ENCODE measurements around the gene DHX32.

Gene DHX32

DNA sequence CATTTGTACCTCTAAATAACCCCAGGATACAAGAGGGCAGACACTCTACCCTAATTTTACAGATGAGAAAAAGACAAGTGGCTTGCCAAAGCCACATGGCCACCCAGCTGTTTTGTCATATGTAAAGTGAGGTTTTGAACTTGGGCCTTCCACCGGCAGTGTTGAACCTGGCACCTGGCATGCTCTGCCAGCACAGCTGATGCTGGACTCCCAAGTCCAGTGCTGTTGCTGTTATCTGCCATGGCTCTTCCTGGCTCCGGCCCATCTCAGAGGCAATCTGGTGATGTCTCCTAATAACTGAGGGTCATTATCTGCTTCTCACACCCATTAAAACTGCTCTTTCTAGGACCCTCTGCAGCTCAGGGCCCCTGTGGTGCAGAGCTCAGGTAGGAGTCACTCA lies 32.7 kb downstream of the DHX32 start:
- Histone ChIP-seq H3K36me3 (ENCODE audit: control insufficient read depth in 2 of 2, insufficient read depth in 2 of 2, low read length in 2 of 2) (peaks cover 46 to 56% of the 10 kb centered on the region in 2 donors), H3K4me1 (ENCODE audit: control insufficient read depth in 2 of 2, insufficient read depth in 2 of 2, low read length in 2 of 2) (no peaks in the 10 kb centered on the region), H3K9ac (ENCODE audit: low read depth in 1 of 2, low read length in 2 of 2) (no peak overlapping the region), H3K27me3 (ENCODE audit: control insufficient read depth in 2 of 2, insufficient read depth in 2 of 2, low read length in 2 of 2) (no peaks in the 10 kb centered on the region), H3K27ac (ENCODE audit: low read depth in 2 of 2, low read length in 2 of 2) (no peak overlapping the region), H3K9me3 (ENCODE audit: control insufficient read depth in 2 of 2, low read length in 2 of 2) (no peaks in the 10 kb centered on the region), H3K4me3 (ENCODE audit: low read length in 2 of 2) (no peak overlapping the region)

GRCh38 chr10:125846894-125847293 lies 34.2 kb downstream of the DHX32 start:
- Histone ChIP-seq H3K36me3 (ENCODE audit: control insufficient read depth in 2 of 2, insufficient read depth in 2 of 2, low read length in 2 of 2) (peaks cover 41 to 52% of the 10 kb centered on the region in 2 donors), H3K27ac (ENCODE audit: low read depth in 2 of 2, low read length in 2 of 2) (no peak overlapping the region), H3K4me1 (ENCODE audit: control insufficient read depth in 2 of 2, insufficient read depth in 2 of 2, low read length in 2 of 2) (no peaks in the 10 kb centered on the region), H3K4me3 (ENCODE audit: low read length in 2 of 2) (no peak overlapping the region), H3K9me3 (ENCODE audit: control insufficient read depth in 2 of 2, low read length in 2 of 2) (no peaks in the 10 kb centered on the region), H3K27me3 (ENCODE audit: control insufficient read depth in 2 of 2, insufficient read depth in 2 of 2, low read length in 2 of 2) (no peaks in the 10 kb centered on the region), H3K9ac (ENCODE audit: low read depth in 1 of 2, low read length in 2 of 2) (no peak overlapping the region)

- no peak overlapping the region for H3K4me3 ChIP-seq (ENCODE audit: low read length in 2 of 2)
- no peak overlapping the region for H3K9ac ChIP-seq (ENCODE audit: low read depth in 1 of 2, low read length in 2 of 2)
- H3K27ac ChIP-seq (ENCODE audit: low read depth in 2 of 2, low read length in 2 of 2) = no peak overlapping the region
- no peaks in the 10 kb centered on the region for H3K27me3 ChIP-seq (ENCODE audit: control insufficient read depth in 2 of 2, insufficient read depth in 2 of 2, low read length in 2 of 2)
- H3K36me3 ChIP-seq (ENCODE audit: control insufficient read depth in 2 of 2, insufficient read depth in 2 of 2, low read length in 2 of 2) = peaks cover 43 to 50% of the 10 kb centered on the region in 2 donors
- H3K4me1 ChIP-seq (ENCODE audit: control insufficient read depth in 2 of 2, insufficient read depth in 2 of 2, low read length in 2 of 2) = no peaks in the 10 kb centered on the region
- no peaks in the 10 kb centered on the region for H3K9me3 ChIP-seq (ENCODE audit: control insufficient read depth in 2 of 2, low read length in 2 of 2)
These were observed 35.5 kb downstream of the DHX32 start for GRCh38 chr10:125845617-125846016.

GRCh38 chr10:125844751-125845221 lies 36.3 kb downstream of the DHX32 start:
- Histone ChIP-seq H3K9ac (ENCODE audit: low read depth in 1 of 2, low read length in 2 of 2) (no peak overlapping the region), H3K27ac (ENCODE audit: low read depth in 2 of 2, low read length in 2 of 2) (no peak overlapping the region), H3K27me3 (ENCODE audit: control insufficient read depth in 2 of 2, insufficient read depth in 2 of 2, low read length in 2 of 2) (no peaks in the 10 kb centered on the region), H3K36me3 (ENCODE audit: control insufficient read depth in 2 of 2, insufficient read depth in 2 of 2, low read length in 2 of 2) (peaks cover 49 to 57% of the 10 kb centered on the region in 2 donors), H3K9me3 (ENCODE audit: control insufficient read depth in 2 of 2, low read length in 2 of 2) (no peaks in the 10 kb centered on the region), H3K4me1 (ENCODE audit: control insufficient read depth in 2 of 2, insufficient read depth in 2 of 2, low read length in 2 of 2) (no peaks in the 10 kb centered on the region), H3K4me3 (ENCODE audit: low read length in 2 of 2) (no peak overlapping the region)

GRCh38 chr10:125843603-125844329 lies 37.3 kb downstream of the DHX32 start:
- H3K27ac ChIP-seq (ENCODE audit: low read depth in 2 of 2, low read length in 2 of 2) = no peak overlapping the region
- H3K4me1 ChIP-seq (ENCODE audit: control insufficient read depth in 2 of 2, insufficient read depth in 2 of 2, low read length in 2 of 2) = no peaks in the 10 kb centered on the region
- no peak overlapping the region for H3K9ac ChIP-seq (ENCODE audit: low read depth in 1 of 2, low read length in 2 of 2)
- no peak overlapping the region for H3K4me3 ChIP-seq (ENCODE audit: low read length in 2 of 2)
- H3K27me3 ChIP-seq (ENCODE audit: control insufficient read depth in 2 of 2, insufficient read depth in 2 of 2, low read length in 2 of 2) = no peaks in the 10 kb centered on the region
- peaks cover 49 to 61% of the 10 kb centered on the region in 2 donors for H3K36me3 ChIP-seq (ENCODE audit: control insufficient read depth in 2 of 2, insufficient read depth in 2 of 2, low read length in 2 of 2)
- no peaks in the 10 kb centered on the region for H3K9me3 ChIP-seq (ENCODE audit: control insufficient read depth in 2 of 2, low read length in 2 of 2)

- Histone ChIP-seq H3K27me3 (ENCODE audit: control insufficient read depth in 2 of 2, insufficient read depth in 2 of 2, low read length in 2 of 2) (no peaks in the 10 kb centered on the region), H3K4me3 (ENCODE audit: low read length in 2 of 2) (no peak overlapping the region), H3K9me3 (ENCODE audit: control insufficient read depth in 2 of 2, low read length in 2 of 2) (no peaks in the 10 kb centered on the region), H3K9ac (ENCODE audit: low read depth in 1 of 2, low read length in 2 of 2) (no peak overlapping the region), H3K36me3 (ENCODE audit: control insufficient read depth in 2 of 2, insufficient read depth in 2 of 2, low read length in 2 of 2) (peaks cover 62 to 78% of the 10 kb centered on the region in 2 donors), H3K4me1 (ENCODE audit: control insufficient read depth in 2 of 2, insufficient read depth in 2 of 2, low read length in 2 of 2) (no peaks in the 10 kb centered on the region), H3K27ac (ENCODE audit: low read depth in 2 of 2, low read length in 2 of 2) (no peak overlapping the region)
These were observed 40.1 kb downstream of the DHX32 start for GRCh38 chr10:125840955-125841354.

GRCh38 chr10:125840406-125840805 lies 40.7 kb downstream of the DHX32 start:
- Histone ChIP-seq H3K36me3 (ENCODE audit: control insufficient read depth in 2 of 2, insufficient read depth in 2 of 2, low read length in 2 of 2) (peaks cover 62 to 78% of the 10 kb centered on the region in 2 donors), H3K27me3 (ENCODE audit: control insufficient read depth in 2 of 2, insufficient read depth in 2 of 2, low read length in 2 of 2) (no peaks in the 10 kb centered on the region), H3K27ac (ENCODE audit: low read depth in 2 of 2, low read length in 2 of 2) (no peak overlapping the region), H3K4me3 (ENCODE audit: low read length in 2 of 2) (no peak overlapping the region), H3K4me1 (ENCODE audit: control insufficient read depth in 2 of 2, insufficient read depth in 2 of 2, low read length in 2 of 2) (no peaks in the 10 kb centered on the region), H3K9ac (ENCODE audit: low read depth in 1 of 2, low read length in 2 of 2) (no peak overlapping the region), H3K9me3 (ENCODE audit: control insufficient read depth in 2 of 2, low read length in 2 of 2) (no peaks in the 10 kb centered on the region)

DNA sequence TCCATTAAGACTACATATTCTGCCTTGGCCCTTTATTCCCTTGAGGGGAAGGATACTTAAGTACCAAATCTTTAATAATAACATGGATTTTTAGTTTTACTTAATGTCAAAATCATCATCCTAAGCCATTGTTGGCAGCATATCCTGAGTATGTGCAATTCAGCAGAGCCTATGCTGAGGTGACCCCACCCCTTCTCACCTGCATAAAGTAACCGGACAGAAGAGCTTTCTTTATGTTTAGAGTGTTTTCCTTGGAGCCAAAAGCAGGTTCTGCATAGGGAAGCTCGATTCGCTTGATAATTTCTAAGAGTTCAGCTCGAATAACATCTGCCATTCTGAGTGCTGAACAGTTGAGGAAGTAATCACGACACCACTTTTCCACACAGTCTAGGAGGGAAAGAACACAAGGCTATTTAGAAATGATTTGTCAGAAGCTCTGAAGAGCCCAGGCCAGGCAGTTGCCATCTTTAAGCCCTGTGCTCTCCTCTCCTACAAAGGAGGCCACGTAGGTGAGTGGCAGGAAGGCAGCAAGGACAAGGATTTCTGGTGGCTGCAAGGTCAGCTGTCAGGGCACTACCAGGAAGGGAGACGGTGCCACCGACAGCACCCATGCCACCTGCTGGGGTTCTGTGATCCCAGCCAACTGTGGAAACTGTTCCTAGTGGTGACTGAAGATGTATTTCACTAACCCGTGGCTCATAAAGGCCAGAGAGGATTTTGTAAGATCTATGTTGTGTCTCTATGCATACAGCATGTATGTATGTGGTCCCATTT lies 42.1 kb downstream of the DHX32 start:
- no peak overlapping the region for H3K4me3 ChIP-seq (ENCODE audit: low read length in 2 of 2)
- no peaks in the 10 kb centered on the region for H3K27me3 ChIP-seq (ENCODE audit: control insufficient read depth in 2 of 2, insufficient read depth in 2 of 2, low read length in 2 of 2)
- H3K9ac ChIP-seq (ENCODE audit: low read depth in 1 of 2, low read length in 2 of 2) = no peak overlapping the region
- H3K27ac ChIP-seq (ENCODE audit: low read depth in 2 of 2, low read length in 2 of 2) = no peak overlapping the region
- H3K36me3 ChIP-seq (ENCODE audit: control insufficient read depth in 2 of 2, insufficient read depth in 2 of 2, low read length in 2 of 2) = peaks cover 63 to 73% of the 10 kb centered on the region in 2 donors
- H3K9me3 ChIP-seq (ENCODE audit: control insufficient read depth in 2 of 2, low read length in 2 of 2) = no peaks in the 10 kb centered on the region
- H3K4me1 ChIP-seq (ENCODE audit: control insufficient read depth in 2 of 2, insufficient read depth in 2 of 2, low read length in 2 of 2) = no peaks in the 10 kb centered on the region

GRCh38 chr10:125836746-125837145 lies 44.3 kb downstream of the DHX32 start:
- no peak overlapping the region for H3K4me3 ChIP-seq (ENCODE audit: low read length in 2 of 2)
- no peaks in the 10 kb centered on the region for H3K27me3 ChIP-seq (ENCODE audit: control insufficient read depth in 2 of 2, insufficient read depth in 2 of 2, low read length in 2 of 2)
- H3K9ac ChIP-seq (ENCODE audit: low read depth in 1 of 2, low read length in 2 of 2) = no peak overlapping the region
- H3K9me3 ChIP-seq (ENCODE audit: control insufficient read depth in 2 of 2, low read length in 2 of 2) = no peaks in the 10 kb centered on the region
- H3K27ac ChIP-seq (ENCODE audit: low read depth in 2 of 2, low read length in 2 of 2) = no peak overlapping the region
- H3K36me3 ChIP-seq (ENCODE audit: control insufficient read depth in 2 of 2, insufficient read depth in 2 of 2, low read length in 2 of 2) = peaks cover 67 to 77% of the 10 kb centered on the region in 2 donors
- no peaks in the 10 kb centered on the region for H3K4me1 ChIP-seq (ENCODE audit: control insufficient read depth in 2 of 2, insufficient read depth in 2 of 2, low read length in 2 of 2)

- H3K27me3 ChIP-seq (ENCODE audit: control insufficient read depth in 2 of 2, insufficient read depth in 2 of 2, low read length in 2 of 2) = no peaks in the 10 kb centered on the region
- no peak overlapping the region for H3K27ac ChIP-seq (ENCODE audit: low read depth in 2 of 2, low read length in 2 of 2)
- H3K9me3 ChIP-seq (ENCODE audit: control insufficient read depth in 2 of 2, low read length in 2 of 2) = no peaks in the 10 kb centered on the region
- H3K4me3 ChIP-seq (ENCODE audit: low read length in 2 of 2) = no peak overlapping the region
- peaks cover 47% of the 10 kb centered on the region in 2 donors for H3K36me3 ChIP-seq (ENCODE audit: control insufficient read depth in 2 of 2, insufficient read depth in 2 of 2, low read length in 2 of 2)
- no peak overlapping the region for H3K9ac ChIP-seq (ENCODE audit: low read depth in 1 of 2, low read length in 2 of 2)
- H3K4me1 ChIP-seq (ENCODE audit: control insufficient read depth in 2 of 2, insufficient read depth in 2 of 2, low read length in 2 of 2) = peaks cover 11% of the 10 kb centered on the region in 2 donors
These were observed 52.8 kb downstream of the DHX32 start for GRCh38 chr10:125828311-125828710.
